22Rv1 (cell line): ENCODE results near the gene PPP6R3.

ENCODE experiments used
- CTCF ChIP-seq: fragments of 450-650 bp; IDR thresholded peaks from 2 replicates; pipeline ENCODE4 v1.5.1; 2017; ENCODE audit warnings: mild to moderate bottlenecking
- ZFX ChIP-seq: fragments of 450-650 bp; IDR thresholded peaks from 2 replicates; pipeline ENCODE4 v1.6.1; 2017; ENCODE audit warnings: antibody characterized with exemption, borderline replicate concordance

DNA sequence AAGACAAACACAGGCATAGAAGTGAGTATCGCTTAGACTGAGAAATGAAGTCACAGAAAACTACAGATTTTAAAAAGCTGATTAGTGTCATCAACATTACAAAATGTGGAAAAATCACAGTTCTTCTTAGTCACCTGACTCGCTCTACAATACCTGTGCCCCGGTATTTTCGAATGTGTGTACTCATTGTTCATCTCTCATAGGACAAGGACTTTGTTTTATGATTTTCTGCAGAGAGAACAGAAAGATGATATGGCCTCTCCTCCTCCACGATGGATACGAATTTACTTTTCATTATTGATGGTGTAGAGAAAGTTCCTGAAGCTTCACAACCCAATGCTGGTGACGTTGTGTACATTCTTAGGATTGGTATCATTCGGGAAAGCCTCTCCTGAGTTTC lies 194.4 kb downstream of the PPP6R3 start:
- TF ChIP-seq CTCF (no peak), ZFX (no peak)
